ENCODE data around the gene AGFG2.

DNA sequence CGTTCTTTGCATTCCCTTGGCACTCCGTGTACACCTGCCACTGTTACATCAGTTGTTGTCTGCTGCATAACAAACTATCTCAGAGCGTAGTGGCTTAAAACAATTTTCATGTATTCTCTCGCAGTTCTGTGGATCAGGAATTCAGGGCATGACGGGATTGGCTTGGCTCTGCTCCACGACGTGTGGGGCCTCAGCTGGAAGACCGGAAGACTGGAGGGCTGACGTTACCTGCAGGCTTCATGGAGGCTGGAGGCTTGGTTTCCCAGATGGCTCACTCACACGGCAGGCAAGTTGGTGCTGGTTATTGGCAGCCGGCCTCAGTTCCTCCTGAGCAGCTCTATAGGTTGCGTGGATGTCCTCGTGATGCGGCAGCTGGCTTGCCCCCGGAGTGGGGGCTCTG is 29.8 kb upstream of the AGFG2 start:
- TF ChIP-seq CTCF (IDR thresholded peaks at IDR 0.05; ENCODE audit: low read depth, low read length, poor library complexity, severe bottlenecking): no peak
- TF ChIP-seq EZH2phosphoT487 (IDR thresholded peaks at IDR 0.05; ENCODE audit: borderline replicate concordance, low read length): no peak

All from DOHH2 (cell line).